Tongue (tissue), 2 donors: ENCODE data around the gene ASB10. TPM values are rescaled to one million over a fixed set of nuclear protein-coding genes. Genes with fewer than 3 reads are reported as not detected.
A peak's percentile ranks its signal among the peaks of the same experiment; 100 is the strongest.

Experiments
- DNase-seq: peaks from one replicate; pipeline ENCODE4 v3.0.0-alpha.2; 2015
- total RNA-seq: library from RNA; depleted of rRNA; stranded (reverse); fragments of >200 nt; gene quantifications from one replicate; pipeline ENCODE4 v1.2.3, GENCODE V29; 2014

ASB10 gene
- total RNA-seq, 1 donor from 2014 or later = 4.9 TPM

DNA sequence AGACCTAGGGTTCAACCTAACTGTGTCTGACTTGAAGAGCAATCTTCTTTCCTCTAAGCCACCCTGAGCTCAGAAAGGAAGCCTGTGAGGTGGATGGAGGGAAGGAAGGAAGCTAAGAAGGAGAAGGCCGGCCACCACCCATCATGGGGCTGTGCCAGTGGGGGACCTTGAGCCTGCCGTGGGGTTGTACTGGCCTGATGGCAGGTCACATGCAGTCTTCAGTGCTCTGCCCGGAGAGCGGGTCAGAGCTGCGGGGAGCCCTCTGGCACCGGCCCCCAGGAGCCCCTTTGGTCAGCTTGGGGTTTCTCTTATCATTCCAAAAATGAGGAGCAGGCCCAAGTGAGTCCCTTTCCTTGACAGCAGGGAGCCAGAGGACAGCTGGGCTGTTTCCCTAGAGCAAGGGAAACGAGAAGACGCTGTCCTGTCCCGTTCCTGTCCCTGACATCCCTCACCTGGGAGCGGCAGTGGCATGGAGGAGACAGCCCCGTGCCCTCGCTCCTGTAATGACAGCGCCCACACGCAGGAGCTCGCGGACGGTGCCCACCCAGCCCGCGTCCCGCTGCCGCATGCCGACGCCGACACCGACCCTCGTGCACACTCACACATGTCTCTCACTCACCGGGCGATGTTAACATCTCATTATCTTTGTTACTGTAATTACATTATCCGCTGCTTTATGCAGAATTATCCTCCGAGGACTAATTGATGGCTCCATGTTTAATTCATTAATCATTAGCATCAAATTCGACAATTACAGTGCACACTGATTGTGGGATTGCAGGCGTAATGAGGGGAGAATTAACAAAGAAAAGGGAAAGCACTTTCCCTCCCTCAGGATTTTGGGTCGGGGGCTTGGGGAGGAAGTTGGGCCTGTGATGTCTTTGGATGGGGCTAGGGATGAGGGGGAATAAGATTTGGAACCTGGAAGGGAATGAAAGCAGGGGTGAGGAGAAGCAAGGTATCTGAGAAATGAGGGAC lies 50.9 kb downstream of the ASB10 start:
- no peak for DNase-seq

DNA sequence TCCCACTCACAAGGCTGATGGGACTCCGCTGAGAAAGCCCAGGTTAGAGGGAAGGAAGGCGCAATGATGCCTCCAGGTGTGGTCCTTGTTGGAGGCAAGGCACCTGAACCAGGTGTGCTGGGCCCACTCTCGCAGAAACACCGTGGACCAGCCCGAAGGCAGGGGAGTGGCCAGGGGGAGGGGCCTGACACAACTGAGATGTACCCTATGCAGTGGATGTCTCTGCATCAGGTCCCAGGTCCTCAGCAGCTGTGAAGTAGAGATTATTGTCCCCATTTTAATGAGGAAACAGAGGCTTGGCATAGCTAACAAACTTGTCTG lies 51.6 kb downstream of the ASB10 start:
- DNase-seq = no peak

DNA sequence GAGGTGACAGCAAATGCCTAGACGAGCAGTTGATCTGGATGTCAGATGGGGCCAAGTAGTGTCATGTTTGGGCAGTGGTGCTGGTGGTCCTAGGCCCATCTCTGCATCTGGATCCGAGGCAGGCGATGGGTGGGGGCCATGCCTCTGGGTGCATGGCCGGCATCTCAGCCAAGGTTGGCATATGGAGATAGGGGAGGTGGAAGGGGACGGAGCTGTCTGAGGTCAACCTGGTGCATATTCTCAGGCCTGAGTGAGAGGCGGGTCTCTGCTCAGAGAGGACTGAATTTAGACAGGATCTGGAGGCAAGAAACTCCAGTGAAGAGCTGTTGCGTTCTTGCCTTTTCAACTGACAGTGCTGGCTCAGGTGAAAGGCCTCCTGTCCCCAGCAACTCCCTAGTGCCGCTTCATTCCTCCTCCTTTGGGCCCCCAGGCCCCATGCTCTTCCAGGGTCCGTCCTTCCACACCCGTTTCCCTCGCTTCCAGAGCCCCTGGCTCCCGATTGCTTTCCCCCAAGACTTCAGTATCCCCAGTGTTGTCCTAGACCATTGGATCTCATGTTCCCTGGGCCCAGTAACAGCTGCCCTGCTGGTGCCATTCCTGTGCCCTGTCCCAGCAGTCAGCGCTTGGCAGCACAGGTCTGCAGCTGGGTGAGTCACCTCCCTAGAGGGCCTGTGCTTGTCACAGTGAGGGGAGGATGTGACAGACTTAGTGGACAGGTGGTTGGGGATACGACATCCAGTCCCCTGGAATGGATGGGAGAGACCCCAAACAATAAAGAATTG lies 52.1 kb downstream of the ASB10 start:
- DNase-seq = no peak

DNA sequence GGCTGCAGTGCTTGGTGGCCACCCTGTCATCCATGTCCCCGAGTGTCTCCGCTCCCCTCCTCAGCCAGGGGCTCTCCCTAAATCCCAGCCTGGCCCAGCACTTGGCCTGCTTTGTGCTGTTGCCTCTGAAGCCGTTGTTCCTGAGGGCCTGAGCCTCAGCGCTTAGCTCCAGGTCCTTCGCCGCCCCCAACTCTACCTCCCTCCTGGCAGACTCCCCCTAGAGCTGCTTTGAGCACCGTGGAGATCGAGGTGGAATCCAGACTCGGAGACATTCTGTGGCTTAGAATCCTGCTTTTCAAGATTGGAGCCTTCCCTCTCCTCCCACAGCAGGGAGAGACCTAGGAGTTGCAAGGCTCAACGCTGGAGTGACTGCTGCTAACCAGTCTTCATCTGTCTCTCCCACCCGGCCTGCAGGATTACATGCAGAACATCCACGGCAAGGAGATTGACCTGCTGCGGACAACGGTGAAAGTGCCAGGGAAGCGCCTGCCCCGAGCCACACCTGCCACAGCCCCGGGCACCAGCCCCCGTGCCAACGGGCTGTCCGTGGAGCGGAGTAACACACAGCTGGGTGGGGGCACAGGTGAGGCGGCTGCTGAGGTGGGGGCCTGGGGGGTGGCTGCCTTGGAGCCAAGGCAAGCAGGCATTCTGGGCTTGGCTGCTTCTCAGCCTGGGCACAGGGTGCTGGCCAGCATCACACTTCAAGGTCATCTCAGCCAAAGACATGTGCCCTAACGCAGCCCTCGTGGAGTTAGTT lies 52.9 kb downstream of the ASB10 start:
- DNase-seq = no peak

DNA sequence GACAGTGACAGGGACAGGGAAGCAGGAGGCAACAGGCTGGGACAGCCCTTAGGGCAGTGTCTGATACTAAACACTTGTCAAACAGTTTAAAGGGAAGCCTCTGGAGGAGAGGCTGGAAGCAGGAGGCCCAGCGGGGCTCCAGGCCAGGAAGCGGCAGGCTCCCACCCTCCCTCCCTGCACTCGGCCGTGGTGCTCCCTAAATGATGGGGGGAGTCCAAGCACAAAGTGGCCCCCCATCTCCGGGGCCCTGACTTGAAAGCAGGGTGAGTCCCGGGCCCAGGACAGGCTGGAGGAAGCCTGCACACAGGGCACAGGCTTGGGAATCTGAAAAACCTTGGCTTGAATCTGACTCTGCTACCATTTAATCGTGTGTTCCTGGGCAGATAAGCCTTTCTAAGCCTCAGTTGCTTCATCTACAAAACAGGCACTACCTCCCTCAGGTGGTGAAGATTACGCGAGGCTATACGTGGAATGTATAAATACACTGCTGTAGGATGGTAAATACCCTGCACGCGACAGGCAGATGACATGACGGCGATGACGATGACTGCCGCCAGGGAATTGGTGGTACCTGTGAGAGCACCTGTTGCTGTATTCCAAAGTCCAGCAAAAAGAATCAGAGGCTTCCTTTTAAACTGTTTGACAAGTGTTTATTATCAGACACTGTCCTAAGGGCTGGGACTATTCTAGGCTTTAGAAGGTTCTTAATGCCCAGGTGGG lies 53.6 kb downstream of the ASB10 start:
- DNase-seq = no peak

DNA sequence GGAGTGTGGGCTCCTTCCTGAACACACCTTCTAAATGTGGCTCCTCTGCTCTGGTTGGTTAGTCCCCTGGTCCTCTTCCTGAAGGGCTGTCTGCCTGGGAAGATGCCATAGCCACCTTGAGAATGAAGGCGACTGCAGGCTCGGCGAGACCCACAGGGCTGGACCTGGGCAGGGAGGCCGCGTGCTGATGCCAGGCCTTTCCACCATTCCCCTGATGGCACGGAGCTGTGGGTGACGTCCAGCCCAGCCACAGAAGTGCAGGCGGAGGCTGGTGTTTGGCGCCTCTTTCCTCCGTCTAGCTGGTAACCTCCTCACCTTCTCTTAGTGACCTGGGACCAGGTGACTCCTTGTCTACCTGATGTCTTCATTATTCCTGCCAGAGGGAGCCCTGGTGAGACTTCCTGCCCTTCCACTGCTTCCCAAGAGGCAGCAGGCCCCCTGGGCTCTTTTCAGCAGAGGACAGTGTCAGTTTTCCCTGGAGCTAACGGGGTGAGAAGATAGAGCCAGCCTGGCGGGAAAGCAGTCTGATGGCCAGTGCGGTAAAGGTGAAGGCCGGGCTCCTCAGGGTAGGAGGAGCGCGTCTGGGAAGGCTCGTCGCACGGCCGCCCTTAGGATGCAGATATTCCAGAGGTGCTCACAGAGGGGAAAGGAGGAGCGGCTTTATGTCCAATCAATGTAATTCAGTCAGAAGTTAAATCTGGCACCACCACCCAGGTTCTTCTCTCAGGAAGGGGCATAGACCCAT lies 54.4 kb downstream of the ASB10 start:
- no peak for DNase-seq

DNA sequence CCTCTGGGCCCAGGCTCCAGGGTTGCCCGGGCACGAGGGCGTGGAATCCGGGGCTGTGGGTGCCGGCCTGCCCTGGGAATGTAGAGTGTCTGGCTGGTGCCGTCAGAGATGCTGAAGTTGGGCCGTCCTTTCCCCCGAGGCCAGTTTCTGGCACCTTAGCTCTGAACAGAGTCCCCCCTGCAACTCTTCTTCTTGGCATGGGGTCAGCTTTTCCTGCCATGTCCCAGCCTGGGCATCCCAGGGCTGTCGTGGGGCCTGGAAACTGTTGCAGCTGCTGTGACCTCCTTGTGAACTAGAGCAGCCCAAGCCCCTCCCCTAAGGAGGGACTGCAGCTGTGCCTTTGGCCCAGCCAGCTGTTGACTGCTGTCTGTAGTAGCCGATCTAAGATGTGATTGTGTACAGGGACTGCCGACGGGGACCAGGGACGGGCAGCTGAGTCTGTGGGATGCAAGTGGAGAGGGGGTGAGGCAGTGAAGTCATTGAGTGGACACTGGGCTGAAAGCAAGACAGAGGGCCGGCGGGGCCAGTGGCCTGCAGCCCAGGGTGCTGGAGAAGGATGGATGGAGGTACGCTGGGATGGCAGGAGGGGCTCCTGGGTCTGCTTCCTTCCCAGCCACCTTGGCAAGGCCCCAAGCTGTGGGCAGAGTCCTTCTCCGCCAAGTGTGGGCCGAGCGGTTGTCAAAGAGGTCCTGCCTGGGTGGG lies 55.3 kb downstream of the ASB10 start:
- DNase-seq = peak; percentile 96

DNA sequence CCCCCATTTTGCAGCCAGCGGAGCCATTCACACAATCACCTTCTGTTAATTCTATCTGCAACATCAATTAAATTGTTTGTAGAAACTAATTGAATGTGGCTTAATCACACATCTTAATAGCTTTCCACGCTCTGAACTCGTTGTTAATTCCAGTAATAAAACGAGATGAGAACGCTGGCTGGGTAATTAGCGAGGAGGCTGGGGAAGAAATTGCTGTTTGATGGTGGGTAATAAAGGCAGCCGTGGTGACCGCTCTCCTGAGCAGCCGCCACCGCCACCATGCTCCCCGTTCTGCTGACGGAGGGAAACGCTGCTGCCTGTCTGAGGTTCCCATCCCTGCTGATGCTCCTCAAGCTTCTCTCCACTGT lies 55.8 kb downstream of the ASB10 start:
- no peak for DNase-seq

DNA sequence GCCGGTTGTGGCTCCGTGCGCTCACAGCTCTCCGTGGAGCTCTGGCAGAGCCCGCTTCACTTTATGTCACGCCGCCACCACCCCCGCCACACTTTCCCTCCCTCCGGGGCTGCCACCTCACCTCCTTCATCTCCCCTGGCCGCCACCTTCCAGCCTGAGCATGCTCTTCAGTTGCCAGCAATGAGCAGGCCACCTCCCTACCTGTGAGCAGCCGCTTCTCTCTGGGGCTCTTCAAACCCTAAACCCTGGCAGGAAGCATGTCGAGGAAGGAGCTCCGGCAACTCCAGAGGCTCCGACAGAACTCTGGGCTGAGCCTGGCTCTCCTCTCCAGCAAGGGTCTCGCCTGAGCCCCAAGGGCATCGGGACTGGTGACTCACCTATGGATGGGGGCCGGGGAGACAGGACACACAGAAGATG lies 56.3 kb downstream of the ASB10 start:
- DNase-seq = no peak

DNA sequence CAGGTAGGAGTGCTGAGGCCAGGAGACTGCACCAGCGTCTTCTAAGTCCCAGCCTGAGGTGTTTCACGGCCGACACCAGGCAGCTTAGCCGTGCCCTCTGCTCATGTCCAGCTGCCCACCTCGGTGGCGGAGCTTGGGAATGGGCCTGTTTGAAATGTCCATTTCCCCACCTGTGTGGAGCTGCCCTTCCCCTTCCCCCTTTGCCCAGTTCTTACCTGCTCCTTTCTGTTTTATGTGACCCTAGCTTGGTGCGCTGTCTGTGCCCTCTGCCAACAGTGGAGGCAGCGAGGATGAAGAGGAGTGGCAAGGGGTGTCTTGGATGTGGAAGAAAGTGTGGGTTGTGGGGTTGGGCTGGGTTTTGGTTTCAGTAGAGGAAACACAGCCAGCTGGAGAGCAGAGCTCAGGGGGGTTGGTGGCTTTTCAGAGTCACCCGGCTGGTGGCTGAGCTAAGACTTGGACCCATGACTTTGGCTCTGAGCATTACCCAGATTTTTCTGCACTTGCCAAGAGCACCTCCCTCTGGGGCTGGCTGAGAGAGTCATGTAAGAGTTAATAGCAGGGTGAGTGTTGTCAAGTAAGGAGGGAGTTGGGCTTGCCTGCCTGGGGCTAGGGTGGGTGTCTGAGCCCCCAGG lies 57.0 kb downstream of the ASB10 start:
- DNase-seq = no peak

DNA sequence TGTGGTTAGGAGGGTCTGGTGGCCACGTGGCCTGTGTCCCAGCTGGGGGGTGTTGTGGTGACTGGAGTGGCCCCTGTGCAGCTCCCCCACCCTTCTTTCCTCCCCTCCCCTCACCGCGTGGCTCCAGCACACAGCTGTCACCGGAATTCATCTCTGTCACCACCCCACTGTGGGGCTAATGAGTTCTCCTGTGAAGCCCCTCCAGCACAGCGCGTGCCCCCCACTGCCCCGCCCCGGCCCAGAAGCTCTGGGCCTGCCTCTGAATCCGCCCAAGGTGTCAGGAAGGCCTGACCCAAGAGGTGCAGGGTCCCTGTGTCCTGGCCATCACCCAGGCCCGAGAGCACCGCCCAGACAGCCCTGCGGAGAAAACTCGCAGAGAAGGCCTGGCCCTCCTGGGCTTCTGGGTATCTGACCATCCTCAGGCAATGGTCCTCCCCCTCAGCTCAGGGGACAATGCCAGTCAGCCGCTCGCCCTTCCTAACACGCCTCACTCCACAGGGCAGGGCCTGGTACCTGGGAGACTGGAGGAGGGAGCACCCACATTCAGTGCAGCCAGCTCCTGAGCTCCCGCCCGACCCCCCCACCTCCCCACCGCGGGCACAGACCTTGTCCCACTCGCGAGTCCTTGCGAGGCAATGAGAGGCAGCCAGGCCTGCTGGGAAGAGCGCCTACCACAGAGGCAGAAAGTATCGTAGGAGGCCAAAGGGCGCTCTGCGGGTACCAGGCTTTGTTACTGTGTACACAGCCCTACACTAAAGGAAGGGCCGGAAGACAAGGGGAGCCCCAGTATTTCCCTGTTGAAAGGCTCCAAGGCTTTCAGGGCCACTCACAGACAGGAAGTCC lies 57.7 kb downstream of the ASB10 start:
- peak; percentile 57 for DNase-seq

DNA sequence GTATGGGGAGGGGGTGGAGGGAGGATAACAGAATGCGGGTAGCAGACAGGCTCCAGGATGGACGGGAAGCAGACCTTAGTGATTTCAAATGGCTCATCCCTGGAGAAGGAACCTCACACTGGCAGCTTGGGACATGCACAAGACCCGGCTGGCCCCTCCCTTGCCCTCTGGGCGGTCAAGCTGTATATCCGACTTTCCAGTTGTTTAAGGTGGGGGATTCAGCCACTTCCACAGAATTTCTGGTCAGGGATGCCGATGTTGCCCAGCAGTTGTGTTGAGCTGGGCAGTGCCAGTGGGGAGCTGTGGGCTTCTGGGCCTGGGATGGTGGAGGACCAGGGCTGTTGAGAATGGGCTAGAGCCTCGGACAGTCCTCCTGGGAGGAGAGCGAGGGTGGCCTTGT lies 58.3 kb downstream of the ASB10 start:
- no peak for DNase-seq

DNA sequence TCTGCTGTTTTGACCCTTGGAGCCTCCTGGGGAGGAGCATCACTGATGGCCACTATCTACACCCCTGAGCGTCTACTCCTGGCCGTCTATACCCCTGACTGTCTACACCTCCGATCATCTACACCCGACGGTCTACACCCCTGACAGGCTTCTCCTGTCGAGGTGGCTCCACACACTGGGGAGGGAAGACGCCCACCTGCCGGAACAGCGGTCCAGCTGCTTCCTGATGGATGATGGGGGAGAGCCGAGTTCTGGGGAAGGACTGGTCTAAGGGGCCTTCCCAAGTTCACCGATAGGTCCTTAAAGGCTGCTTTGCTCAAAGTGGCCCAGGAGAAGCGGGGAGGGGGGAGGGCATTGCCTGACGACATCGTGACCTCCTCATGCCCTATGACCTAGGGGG lies 58.9 kb downstream of the ASB10 start:
- DNase-seq = no peak

DNA sequence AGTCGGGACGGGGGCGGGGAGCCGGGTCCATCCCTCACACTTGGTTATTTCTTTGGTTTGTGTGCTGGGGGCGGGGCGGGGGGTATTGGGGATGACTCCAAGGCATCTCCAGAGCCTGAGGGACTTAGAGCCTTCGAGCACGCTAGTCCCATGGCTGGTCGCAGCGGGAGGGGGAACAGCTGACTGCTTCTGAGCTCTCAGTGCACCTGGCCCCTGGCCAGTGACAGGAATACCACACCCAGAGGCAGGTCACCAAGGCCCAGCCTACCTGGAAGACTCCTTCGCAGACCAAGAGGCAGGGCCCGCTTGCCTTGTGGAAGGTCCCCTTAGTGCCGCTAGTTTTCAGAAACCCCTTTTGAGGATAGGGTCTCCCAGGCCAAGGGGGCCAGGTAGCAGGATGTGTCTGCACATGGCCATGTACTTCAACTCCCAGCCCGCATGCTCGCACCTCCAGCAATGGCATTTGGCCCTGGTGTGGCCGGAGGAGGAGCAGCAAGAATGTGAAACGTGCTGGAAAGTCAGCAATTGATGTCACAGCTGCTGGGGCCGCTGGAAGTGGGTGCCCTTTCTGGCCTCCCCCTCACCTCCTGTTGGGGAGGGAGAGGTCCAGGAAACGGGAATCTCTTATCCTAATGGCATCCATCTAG lies 60.4 kb downstream of the ASB10 start:
- no peak for DNase-seq

DNA sequence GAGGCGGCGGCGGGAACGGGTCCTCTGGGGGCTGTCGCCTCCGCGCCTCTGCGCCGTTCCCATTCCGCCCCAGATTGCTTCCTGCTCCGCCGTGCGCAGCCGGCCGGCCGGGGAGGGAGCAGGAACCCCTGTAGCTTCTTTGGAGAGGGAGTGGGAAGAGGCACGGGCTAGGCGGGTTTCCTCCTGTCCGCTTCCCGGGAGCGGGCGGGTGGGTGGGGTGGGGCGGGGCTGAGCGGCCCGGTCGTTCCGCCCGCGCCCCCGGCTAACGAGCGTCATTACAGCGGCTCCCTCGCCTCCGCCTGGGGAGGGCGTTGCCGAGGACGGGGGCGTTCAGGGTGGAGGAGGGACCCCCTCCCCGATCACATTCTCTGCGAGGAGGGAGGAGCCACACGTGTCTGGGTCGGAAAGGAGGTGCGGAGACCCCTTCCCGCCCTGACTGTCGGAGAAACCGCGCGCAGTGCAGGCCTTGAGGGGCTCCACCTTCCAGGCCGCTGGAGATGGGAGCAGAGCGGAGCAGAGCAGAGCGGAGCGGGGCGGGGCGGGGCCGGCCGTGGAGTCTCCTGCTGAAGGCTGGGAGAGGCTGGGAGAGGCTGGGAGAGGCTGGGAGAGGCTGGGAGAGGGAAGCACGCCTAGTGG lies 61.1 kb downstream of the ASB10 start:
- DNase-seq = peak; percentile 65
